ENCODE data around the gene FAM53B.

Gene FAM53B

DNA sequence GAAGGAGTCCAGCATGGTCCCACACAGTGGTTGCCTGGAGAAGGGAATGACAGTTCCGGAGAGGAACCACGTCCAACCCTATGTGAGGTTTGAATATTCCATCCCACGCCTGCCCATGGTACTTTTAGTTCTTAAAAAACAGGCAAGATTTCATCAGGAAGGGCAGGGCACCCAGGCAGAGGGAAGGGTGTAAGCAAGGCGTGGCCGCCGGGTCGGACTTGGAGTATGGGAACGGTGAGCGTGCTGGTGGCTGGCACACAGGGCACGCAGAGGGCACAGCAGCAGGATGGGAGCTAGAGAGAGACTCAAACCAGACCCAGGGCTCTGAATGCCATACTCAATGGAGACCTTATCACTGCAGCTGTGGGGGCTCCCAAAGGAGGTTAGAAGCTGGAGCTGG, 34.3 kb downstream of the FAM53B start:
- DNase-seq (ENCODE audit: low spot score) (no peak), FAIRE-seq (no peak)

DNA sequence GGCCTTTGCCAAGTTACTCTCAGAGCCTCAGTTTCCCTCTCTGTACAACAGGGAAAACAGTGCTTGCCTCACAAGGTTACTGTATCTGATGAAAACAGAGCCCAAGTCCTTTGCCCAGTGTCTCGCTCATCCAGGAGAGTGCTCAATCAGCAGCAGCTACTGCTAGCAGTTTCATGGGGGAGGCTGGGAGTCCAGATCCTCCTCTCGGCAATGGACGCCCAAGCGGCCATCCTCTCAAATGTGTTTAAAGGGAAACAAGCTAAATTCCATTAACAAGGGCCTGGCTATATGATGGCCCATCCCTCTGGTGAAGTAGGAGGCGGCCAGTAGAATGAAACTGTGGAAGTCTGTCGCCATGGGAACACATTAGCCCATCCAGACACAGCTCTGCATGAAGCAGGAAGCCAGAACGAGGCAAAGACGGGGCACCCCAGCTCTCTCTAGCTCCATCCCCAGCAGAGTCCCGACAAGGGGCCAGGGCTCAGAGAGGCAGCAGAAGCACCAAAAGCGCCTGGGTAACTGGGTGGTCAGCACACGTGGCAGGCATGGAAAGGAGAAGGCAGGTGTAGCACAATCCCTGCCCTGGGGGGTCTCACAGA, 35.2 kb downstream of the FAM53B start:
- DNase-seq (ENCODE audit: low spot score) (no peak), FAIRE-seq (no peak)

DNA sequence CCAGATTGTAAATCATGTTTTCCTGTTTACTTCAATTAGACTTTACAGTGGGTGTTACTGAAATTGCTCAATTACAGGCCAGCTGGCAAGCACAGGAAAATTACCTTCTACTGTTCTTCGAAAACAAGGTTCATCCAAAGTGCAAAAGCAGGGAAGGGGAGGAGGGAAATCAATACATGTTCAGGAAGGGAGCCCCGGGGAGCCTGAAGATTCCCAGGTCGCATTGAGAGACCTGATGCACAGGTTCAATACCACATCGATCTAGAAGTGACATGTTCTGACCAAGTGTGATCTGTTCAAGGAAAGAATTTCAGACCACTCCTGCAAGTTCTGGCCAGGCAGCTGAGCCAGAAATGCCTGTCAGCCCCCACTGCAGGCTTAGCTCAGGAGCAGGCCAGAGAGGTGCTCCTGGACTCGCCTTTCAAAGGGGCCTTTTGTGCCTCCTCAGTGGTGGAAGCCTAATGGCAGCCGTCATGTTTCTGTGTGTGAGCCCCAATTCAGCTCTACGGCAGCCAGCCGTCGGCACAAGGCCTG, 35.9 kb downstream of the FAM53B start:
- FAIRE-seq: no peak
- DNase-seq (ENCODE audit: low spot score): no peak

DNA sequence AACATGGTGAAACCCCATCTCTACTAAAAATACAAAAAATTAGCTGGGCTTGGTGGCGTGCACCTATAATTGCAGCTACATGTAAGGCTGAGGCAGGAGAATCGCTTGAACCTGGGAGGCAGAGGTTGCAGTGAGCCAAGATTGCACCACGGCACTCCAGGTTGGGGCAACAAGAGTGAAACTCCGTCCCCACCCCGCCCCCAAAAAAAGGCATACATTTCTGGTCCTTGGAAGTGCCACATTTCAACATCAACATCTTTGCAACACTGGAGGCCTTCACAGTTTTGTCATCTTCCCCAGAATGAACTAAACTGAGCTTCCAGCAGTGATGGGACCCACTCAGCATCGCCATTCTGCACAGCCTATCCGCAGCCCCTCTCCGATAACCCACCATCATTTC, 36.6 kb downstream of the FAM53B start:
- FAIRE-seq (no peak), DNase-seq (ENCODE audit: low spot score) (no peak)

DNA sequence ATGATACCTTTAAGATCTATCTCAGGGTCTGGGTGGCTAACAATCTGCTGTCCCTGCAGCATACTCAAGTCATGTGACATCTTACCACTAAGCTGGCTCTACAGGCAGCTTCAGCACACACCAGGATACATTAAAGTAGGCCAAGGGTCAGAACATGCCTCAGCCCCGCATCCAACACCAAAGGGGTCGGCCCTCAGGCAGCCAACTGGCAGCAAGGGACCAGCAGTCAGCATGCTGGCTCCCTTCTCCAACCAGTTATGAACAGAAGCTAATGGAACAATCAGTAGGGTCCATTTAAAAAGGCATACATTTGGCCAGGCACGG, 37.1 kb downstream of the FAM53B start:
- FAIRE-seq (no peak), DNase-seq (ENCODE audit: low spot score) (no peak)

DNA sequence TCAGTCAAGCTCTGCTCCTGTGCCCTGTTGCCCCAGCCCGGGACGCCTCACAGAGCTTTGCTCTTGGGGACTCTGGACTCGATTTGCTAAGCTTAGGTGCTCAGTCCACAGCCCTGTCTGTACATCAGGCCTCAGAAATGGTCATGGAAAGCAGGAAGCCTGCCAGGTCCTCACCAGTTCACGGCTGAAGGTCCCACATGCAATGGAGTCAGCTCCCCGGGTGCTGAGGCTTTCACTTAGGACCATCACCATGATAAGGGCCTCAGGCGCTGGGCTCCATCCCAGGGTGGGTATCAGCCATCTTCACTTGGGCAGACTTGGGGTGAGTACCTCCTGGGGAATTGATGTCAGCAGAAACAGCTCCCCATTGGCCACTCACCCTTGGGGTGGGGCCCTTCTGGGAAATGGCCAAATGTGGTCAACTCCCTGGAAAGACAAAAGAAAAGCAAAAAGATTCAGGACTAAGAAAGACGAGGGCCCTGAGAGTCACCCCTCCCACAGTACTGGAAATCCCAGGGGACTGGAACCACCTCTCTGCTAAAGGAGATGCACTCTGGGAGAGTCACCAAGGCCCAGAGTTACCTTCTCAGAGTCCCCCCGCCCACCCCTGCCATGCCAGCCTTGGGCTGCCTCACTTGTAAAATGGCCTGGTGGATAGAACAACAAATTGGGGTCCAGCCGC, 37.6 kb downstream of the FAM53B start:
- no peak for DNase-seq (ENCODE audit: low spot score)
- FAIRE-seq: no peak

DNA sequence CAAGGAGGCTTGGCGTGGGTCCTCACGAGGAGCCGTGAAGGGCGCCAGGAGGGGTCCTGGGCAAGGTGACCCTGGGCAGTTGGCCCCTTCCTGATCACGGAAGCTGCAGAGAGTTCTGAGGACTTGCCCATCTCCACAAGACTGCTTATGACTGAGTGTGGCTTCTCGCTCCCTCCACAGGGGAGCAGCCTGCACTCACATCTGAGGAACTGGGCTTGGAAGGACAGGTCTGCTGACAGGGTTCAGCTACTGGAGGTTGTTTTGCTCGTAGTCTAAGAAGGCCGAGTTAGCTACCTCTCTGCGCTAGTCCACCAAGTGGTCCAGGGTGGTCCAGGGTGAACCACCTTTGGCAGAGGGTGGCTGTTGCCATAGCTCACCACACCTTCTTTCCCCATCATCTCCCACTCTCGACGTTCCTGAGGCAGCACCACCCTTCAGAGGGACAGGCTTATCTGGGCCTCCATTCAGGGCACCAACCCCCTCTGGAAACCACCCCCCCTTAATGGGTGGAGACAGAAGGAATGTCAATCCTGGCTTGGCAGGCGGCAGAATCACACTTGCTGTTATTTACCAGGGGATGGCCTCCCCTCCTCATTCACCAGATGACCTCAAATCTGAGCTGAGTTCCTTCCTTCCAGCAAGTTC, 38.2 kb downstream of the FAM53B start:
- FAIRE-seq (no peak), DNase-seq (ENCODE audit: low spot score) (no peak)

DNA sequence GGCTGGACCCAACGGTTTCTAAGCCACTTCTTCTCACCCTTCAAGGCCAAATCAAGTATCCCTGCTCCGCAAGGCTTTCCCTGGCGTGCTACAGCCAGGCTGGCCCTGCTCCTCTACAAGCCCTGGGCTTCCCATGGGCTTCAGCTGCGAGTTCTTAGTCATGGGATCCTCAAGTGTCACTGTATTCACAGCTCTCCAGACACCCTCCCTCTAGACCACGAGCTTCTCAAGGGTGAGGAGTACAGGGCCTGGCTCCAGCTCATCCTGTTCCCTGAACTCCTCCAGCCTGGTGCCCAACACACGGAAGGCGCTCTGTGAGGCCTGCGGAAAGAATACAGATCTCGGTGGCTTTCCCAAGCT, 38.8 kb downstream of the FAM53B start:
- FAIRE-seq (no peak), DNase-seq (ENCODE audit: low spot score) (no peak)

DNA sequence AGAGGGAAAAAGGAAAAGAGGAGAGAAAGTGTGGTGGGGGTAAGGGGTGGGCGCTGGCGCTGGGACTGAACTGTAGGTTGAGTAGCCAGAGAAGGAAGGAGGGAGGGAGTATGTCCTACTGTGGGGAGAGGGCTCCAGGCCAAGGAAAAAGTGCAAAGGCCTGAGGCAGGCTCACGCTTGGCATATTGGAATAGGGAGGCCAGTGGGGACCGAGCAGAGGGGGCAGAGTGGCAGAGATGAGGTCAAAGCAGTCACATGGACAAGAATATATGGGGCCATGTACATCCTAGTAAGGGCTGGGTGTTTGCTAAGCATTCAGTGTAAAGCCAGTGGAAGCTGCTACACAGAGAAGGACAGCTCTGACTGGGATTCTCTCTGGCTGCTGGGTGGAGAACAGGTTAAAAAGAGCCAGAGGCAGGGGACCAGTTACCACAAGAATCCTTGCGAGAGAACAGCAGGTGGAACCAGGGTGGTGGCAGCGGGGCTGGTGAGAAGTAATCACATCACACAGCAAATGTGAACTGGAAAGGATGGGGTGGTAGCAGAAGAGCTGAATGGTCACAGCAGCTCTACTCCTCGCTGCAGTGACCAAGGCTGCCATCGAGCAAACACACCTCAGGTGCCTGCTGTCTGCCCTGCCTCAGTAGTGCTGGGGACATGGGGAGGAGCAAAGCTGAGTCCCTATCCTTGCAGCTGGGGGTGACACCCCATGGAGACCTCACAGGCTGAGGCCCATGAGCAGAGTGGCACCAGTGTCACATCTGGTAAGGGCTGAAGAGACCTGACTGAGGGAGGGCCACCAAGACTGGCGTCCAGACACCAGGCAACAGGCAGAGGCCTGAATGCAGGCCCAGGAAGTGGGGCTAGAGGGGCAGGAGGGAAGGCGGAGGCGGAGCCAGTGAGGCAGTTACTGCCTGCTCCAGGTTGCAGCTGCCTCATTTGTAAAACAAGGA, 39.5 kb downstream of the FAM53B start:
- DNase-seq (ENCODE audit: low spot score) (no peak), FAIRE-seq (no peak)

DNA sequence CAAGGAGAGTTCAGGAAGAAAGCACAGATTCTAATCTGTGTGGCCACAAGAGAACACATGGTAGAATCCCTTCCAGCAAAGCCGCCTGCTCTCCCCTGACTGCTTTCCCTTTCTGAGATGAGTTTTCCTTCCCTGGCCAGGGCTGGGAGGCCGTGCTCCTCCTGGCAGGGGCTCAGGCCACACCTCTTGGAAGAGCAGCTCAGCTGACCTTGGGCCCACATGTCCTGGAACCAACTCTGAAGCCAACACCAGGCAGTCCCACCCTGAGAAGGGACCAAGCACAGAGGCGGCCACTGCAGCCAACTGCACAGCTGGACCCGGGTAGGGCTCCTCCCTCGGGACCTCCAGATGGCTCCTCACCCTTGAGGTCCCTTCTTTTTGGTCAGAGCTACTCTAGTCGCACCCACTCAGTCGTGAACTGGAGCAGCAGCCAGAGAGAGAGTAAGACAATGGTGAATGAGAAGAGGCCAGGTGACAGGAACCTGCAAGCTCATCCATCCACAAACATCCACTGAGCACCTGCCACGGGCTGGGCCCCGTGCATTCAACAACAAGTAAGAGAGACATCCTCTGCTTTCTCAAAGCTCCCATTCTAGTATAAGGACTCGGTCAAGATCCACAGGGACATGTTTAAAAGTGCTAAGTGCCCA, 40.3 kb downstream of the FAM53B start:
- DNase-seq (ENCODE audit: low spot score): no peak
- FAIRE-seq: no peak

DNA sequence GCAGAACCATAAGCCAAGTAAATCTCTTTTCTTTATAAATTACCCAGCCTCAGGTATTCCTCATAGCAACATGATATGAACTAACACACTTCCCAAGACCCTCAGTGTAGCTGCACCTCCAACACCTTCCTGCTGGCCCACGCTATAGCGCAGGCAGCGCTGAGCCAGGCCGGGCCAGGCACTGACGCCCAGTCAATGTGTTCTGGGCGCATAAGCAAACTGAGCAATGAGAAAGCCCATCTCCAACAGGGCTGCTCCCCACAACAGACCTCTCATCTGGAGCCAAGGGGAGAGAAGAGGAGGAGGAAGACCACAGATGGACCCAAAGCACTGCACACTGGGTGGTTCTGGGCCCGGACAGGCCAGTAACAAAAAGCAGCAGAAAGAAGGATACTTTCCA, 40.8 kb downstream of the FAM53B start:
- no peak for DNase-seq (ENCODE audit: low spot score)
- no peak for FAIRE-seq

DNA sequence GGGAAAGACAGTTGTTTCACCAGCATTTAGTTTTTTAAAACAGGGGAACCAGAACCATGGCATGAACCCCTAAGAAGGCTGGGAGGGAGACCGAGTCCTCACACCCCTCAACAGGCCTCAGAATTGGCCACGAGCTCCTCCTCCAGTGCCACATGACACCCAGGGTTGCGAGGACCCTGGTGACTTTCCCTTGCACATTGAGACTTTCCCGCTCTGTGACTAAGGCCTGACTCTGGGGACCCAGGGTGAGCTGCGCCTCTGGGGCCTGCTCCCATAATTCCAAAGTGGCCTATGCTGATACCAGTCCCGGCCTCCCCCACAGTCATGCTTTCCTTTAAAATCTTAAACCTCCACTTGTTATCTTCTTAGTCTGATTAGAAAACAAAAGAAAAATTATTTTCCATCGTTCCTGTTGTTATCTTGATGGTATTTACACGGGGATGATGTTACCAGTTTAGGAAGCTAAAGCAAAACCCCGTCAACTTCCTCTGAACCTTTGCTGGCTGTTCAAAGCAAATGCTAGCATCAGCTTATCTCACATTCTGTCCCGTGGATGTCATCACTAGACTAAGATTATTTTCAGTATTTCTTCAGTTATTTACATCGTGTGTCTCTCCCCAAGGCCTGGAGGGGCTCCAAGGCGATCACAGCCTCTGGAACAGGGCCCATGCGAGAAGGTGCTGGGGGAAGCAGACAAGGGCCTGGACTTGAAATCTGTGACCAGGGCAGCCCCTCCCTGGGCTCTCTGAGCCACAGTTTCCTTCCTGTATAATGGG, 42.1 kb downstream of the FAM53B start:
- DNase-seq (ENCODE audit: low spot score): no peak
- FAIRE-seq: no peak

DNA sequence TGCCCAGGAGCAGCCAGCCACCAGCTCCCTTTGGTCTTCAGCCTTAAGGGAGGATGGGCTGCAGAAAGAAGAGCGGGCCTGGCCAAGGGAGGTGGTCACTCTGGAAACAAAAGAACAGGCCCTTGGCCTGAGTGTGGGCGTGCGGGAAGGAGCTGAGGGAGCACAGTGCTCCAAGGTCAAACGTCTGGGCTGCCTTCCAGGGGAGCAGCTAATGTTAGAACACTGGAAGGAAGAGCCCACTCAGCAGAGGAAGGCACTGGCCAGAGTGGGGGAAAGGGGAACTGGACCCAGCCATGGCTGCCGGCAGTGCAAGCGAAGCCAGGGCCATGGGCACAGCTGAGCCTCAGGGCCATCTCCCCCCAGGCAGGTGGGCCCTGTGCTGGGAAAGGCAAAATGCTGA, 42.7 kb downstream of the FAM53B start:
- no peak for DNase-seq (ENCODE audit: low spot score)
- no peak for FAIRE-seq

DNA sequence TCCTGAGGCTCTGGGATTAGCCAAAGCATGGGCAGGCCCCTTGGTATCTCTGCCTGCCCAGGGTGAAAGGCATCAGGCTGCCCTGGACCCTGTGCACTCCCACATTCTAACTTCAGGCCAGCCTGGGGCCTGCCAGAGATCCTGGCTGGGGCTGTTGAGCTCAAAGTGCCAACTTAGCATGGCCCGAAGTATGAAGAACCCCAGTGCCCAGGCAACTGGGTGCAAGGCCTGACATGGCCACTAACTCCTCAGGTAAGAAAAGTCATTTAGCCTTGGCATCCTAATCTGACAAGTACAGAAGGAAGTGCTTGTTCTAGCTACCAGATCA, 43.2 kb downstream of the FAM53B start:
- FAIRE-seq (no peak), DNase-seq (ENCODE audit: low spot score) (no peak)

DNA sequence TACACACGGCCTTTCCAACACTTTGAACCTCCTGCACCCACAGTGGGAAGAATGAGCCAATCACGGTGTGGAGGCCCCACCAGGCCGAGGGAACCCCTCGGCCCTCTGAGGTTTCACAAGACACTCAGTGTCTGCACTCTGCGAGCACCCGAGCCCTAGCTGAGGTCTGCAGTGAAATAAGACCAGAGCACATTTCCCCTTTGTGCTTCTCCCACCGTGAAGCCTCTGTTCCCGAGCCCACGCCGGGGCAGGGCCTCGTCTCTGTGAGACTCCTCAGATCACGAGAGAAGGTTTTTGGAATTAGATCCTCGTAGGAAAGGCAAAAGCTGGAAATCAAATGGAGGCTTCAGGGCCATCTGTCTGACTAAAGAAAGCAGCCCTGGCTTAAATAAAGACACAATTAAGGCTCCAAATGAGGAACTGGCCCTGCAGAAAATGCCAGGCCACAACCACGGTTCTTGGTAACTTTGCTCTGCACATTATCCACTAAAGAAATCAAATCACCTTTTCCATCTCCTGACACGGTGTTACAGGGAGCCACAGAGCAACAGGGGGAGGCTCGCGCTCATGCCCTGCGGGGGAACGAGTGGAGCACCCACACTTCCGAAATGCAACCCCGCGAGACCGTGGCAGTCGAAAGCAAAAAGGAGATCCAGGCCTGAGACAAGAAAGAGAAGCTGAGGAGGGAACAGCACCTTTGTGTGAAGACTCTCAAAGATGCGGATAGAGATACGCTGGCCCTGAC, 43.7 kb downstream of the FAM53B start:
- DNase-seq (ENCODE audit: low spot score) (no peak), FAIRE-seq (no peak)

DNA sequence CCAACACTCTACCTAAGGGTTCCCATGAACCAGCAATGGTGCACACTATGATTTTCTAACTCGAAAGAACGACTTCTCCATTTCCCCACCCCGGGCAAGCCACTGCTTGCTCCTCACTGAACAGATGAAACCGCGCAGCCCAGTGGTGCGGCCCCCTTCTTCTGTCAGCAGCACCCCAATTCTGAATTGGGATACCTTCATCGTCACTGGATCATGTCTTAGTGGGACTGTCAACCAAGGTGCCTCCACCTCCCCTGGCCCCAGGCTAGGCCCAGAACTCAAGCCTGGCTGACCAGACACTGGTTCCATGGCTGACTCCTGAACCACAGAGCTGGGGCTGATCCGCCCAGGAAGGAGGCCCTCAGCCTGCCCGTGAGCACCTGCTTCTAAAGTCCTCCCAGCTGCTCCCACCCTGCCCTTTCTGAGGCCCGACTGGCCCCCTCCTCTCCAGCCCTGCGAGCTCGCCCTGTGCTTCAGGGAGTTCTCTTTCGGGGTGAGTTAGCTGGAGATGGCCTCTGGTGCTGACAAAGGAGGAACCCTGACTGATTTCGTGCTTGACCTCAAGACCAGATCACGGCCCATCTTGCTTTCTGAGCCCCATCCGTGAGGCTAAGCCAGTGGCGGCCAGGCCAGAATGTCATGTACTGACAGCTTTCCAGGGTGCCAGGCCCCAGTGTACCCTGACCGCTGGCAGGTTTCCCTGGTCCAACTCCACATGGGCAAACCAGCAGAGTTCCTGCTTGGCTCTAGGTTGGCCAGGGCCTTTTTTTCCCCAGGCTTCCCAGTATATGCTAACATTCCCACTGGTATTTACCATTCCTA, 44.5 kb downstream of the FAM53B start:
- no peak for DNase-seq (ENCODE audit: low spot score)
- no peak for FAIRE-seq

DNA sequence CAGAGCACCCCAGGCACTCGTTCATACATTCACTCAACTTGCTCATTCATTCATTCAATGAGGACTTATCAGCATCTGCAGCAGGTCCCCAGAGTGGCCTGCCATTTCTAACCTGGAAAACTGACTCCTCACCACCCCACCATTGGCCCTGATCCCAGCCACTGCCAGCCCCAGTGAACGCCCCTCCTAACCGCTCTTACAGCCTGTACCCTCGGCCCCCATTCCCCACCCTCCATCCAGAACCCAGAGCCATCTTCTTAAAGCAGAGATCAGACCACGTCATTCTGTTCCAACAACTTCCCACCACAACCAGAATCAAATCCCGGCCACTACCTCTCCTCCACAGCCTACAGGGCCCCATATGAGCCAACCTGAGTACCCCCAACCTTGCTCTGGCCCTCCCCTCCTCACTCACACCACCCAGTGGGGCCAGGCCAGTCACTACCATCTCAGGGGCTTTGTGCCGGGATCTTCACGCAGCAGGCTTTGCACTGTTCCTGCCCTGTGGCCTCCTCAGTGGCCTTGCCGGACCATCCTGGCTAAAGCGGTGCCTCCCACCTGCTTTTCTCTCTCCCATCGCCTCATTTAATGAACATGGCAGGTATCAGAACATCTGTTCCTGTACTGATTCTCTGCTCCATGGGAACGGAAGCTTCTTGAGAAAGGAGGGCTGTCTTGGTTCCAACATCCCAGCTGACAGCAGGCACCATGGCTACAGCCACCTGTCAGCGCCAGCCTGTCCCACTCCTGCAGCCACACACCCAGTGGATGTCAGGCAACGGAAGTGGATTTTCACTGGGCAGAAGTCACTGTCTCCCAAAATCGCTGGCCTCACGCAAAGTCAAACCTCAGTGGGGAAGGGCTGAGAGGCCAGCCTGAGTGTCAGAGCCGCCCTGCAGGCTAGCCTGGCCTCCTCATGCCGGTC, 45.4 kb downstream of the FAM53B start:
- FAIRE-seq: no peak

More for the DNA sequence above, 45.4 kb downstream of the FAM53B start:
- no peak for DNase-seq (ENCODE audit: low spot score)
